HepG2 (cell line): ENCODE measurements around the gene ARMC5. TPM values are rescaled to one million over a fixed set of nuclear protein-coding genes. Genes with fewer than 3 reads are reported as not detected.

Experiments
- ADNP ChIP-seq: sonication (generic); formaldehyde crosslinking; IDR thresholded peaks from 2 replicates; pipeline ENCODE4 v1.4.0; 2020; ENCODE audit warnings: missing genetic modification reagents
- ATF6 ChIP-seq: sonication (generic); formaldehyde crosslinking; conservative IDR thresholded peaks from 2 replicates; pipeline ENCODE4 v1.4.0; 2020; ENCODE audit warnings: missing genetic modification reagents
- DR1 ChIP-seq: sonication (generic); formaldehyde crosslinking; IDR thresholded peaks from 2 replicates; pipeline ENCODE4 v1.8.0; 2021; ENCODE audit warnings: mild to moderate bottlenecking, missing genetic modification reagents, inconsistent platforms
- HCFC1 ChIP-seq: fragments of 150-350 bp; IDR thresholded peaks from 2 replicates; pipeline ENCODE4 v1.6.1; 2014; ENCODE audit warnings: low read depth, low read length
- KLF15 ChIP-seq: sonication (generic); formaldehyde crosslinking; IDR thresholded peaks from 2 replicates; pipeline ENCODE4 v1.8.1; 2023; ENCODE audit warnings: borderline replicate concordance, mild to moderate bottlenecking, inconsistent platforms, missing genetic modification reagents, mixed read lengths
- NFYC ChIP-seq: IDR thresholded peaks from 2 replicates; pipeline ENCODE4 v1.6.1; 2016; ENCODE audit warnings: missing genetic modification reagents, missing compliant biosample characterization
- PAXIP1 ChIP-seq: sonication (generic); formaldehyde crosslinking; conservative IDR thresholded peaks from 2 replicates; pipeline ENCODE4 v1.4.0; 2020; ENCODE audit warnings: mild to moderate bottlenecking, missing genetic modification reagents, moderate library complexity
- POLR2AphosphoS5 ChIP-seq: IDR thresholded peaks from 2 replicates; pipeline ENCODE4 v1.6.1; 2012; ENCODE audit warnings: low read depth, low read length
- REPIN1 ChIP-seq: sonication (generic); formaldehyde crosslinking; IDR thresholded peaks from 2 replicates; pipeline ENCODE4 v1.8.0; 2022; ENCODE audit warnings: missing genetic modification reagents, low read depth, mild to moderate bottlenecking, borderline replicate concordance
- SIN3A ChIP-seq: IDR thresholded peaks from 2 replicates; pipeline ENCODE4 v1.6.1; 2011; ENCODE audit warnings: low read depth, mild to moderate bottlenecking, control low read depth, low read length, borderline replicate concordance
- SP2 ChIP-seq: sonication (generic); formaldehyde crosslinking; IDR thresholded peaks from 2 replicates; pipeline ENCODE4 v1.5.1; 2020; ENCODE audit warnings: mild to moderate bottlenecking, missing genetic modification reagents
- ZFP36L2 ChIP-seq: sonication (generic); formaldehyde crosslinking; IDR thresholded peaks from 2 replicates; pipeline ENCODE4 v1.4.0; 2020; ENCODE audit warnings: missing genetic modification reagents
- polyA plus RNA-seq, 8 experiments: library from polyadenylated mRNA; depleted of rRNA in 3 of 8; stranded (reverse) in 7 of 8; unstranded in 1 of 8; fragments of >200 nt; fragmentation: Illumina TruSeq in 4 of 8; extraction: Trizol in 4 of 8; gene quantifications; 2 replicates each; pipeline versions ENCODE4 v1.2.1 to v1.2.3, GENCODE V29; 2011 to 2016; ENCODE audit warnings: low read depth in 4 of 8, missing spikeins in 1 of 8, mixed read lengths in 1 of 8; ENCODE audit not compliant: insufficient read depth in 1 of 8
- total RNA-seq, 5 experiments: library from RNA; depleted of rRNA; stranded (reverse); fragments of >200 nt; fragmentation: Illumina TruSeq; extraction: Trizol; gene quantifications; 2 replicates each; pipeline ENCODE4 v1.2.3, GENCODE V29; 2016; ENCODE audit warnings: low read depth in 1 of 5
- TF ChIP-seq, protein P1 (sequence below): IDR thresholded peaks from 2 replicates; pipeline ENCODE4 v1.6.1; 2018; ENCODE audit warnings: missing genetic modification reagents
- TF ChIP-seq, protein P2 (sequence below): sonication (generic); formaldehyde crosslinking; IDR thresholded peaks from 2 replicates; pipeline ENCODE4 v1.4.0; 2020; ENCODE audit warnings: missing genetic modification reagents, borderline replicate concordance
- TF ChIP-seq, protein P3 (sequence below): sonication (generic); formaldehyde crosslinking; IDR thresholded peaks from 2 replicates; pipeline ENCODE4 v1.4.0; 2020; ENCODE audit warnings: mild to moderate bottlenecking, missing genetic modification reagents

The ARMC5 gene
- total and polyA plus RNA-seq, 2 of the 13 experiments (the other 11 are each of a cell fraction or from before 2014, with no cell fraction given) = 10.8 to 22.3 TPM

DNA sequence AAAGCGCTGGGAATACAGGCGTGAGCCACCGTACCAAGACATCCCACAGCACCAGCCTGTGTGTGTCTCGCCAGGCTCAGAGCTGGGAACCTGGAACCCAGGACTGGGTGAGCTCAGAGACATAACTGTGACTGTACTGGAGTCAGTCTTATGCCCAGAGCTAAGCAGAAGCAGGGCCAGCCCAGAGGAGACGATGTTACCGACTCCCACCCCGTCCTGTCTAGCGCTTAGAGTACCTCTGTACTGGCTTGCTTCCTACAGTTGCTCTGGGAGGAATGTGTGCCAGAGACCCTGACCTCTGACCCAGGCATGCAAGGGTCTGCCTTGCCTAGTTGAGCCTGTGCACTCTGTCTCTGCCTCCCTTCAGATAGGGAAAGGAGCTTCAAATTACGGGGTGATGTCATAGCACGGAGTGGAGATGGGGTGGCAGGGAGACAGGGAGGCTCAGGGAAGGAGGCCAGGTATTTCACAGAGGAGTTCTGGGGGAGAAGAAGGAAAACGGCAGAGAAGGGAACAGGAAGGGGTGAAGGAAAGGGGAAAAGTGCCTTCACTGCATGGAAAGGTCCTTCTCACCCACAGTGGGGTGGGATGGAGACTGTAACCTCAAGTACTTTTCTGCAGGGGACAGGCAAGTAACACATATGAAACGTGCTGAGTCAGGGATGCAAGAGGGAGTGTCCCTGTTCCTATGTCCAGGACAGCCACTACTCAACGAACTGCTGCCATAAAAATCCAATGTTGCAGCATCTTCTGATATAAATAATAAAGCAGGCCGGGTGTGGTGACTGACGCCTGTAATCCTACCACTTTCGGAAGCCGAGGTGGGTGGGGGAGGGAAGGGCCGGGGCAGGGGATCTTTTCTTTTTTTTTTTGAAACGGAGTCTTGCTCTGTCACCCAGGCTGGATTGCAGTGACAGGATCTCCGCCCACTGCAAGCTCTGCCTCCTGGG lies 5.8 kb upstream of the ARMC5 start (continued):
- TF ChIP-seq SIN3A = 0 out of 2 replicates have a peak, but pooled peaks have one; percentile 30
- TF ChIP-seq ADNP (CRISPR knock-in tag) = no peak
- no peak for TF ChIP-seq POLR2AphosphoS5
- TF ChIP-seq ATF6 (CRISPR knock-in tag) = no peak
- no peak for TF ChIP-seq HCFC1
- TF ChIP-seq ZFP36L2 (CRISPR knock-in tag) = no peak
- peak; percentile 66 for TF ChIP-seq PAXIP1 (CRISPR knock-in tag)
- TF ChIP-seq, protein P1, sequence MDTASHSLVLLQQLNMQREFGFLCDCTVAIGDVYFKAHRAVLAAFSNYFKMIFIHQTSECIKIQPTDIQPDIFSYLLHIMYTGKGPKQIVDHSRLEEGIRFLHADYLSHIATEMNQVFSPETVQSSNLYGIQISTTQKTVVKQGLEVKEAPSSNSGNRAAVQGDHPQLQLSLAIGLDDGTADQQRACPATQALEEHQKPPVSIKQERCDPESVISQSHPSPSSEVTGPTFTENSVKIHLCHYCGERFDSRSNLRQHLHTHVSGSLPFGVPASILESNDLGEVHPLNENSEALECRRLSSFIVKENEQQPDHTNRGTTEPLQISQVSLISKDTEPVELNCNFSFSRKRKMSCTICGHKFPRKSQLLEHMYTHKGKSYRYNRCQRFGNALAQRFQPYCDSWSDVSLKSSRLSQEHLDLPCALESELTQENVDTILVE (CRISPR knock-in tag) = no peak
- TF ChIP-seq, protein P2, sequence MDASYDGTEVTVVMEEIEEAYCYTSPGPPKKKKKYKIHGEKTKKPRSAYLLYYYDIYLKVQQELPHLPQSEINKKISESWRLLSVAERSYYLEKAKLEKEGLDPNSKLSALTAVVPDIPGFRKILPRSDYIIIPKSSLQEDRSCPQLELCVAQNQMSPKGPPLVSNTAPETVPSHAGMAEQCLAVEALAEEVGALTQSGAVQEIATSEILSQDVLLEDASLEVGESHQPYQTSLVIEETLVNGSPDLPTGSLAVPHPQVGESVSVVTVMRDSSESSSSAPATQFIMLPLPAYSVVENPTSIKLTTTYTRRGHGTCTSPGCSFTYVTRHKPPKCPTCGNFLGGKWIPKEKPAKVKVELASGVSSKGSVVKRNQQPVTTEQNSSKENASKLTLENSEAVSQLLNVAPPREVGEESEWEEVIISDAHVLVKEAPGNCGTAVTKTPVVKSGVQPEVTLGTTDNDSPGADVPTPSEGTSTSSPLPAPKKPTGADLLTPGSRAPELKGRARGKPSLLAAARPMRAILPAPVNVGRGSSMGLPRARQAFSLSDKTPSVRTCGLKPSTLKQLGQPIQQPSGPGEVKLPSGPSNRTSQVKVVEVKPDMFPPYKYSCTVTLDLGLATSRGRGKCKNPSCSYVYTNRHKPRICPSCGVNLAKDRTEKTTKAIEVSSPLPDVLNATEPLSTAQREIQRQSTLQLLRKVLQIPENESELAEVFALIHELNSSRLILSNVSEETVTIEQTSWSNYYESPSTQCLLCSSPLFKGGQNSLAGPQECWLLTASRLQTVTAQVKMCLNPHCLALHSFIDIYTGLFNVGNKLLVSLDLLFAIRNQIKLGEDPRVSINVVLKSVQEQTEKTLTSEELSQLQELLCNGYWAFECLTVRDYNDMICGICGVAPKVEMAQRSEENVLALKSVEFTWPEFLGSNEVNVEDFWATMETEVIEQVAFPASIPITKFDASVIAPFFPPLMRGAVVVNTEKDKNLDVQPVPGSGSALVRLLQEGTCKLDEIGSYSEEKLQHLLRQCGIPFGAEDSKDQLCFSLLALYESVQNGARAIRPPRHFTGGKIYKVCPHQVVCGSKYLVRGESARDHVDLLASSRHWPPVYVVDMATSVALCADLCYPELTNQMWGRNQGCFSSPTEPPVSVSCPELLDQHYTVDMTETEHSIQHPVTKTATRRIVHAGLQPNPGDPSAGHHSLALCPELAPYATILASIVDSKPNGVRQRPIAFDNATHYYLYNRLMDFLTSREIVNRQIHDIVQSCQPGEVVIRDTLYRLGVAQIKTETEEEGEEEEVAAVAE (CRISPR knock-in tag) = no peak
- TF ChIP-seq DR1 = no peak
- TF ChIP-seq KLF15 (CRISPR knock-in tag) = no peak
- TF ChIP-seq, protein P3, sequence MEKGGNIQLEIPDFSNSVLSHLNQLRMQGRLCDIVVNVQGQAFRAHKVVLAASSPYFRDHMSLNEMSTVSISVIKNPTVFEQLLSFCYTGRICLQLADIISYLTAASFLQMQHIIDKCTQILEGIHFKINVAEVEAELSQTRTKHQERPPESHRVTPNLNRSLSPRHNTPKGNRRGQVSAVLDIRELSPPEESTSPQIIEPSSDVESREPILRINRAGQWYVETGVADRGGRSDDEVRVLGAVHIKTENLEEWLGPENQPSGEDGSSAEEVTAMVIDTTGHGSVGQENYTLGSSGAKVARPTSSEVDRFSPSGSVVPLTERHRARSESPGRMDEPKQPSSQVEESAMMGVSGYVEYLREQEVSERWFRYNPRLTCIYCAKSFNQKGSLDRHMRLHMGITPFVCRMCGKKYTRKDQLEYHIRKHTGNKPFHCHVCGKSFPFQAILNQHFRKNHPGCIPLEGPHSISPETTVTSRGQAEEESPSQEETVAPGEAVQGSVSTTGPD (CRISPR knock-in tag) = no peak
- TF ChIP-seq REPIN1 (CRISPR knock-in tag) = 0 out of 2 replicates have a peak, but pooled peaks have one; percentile 56
- TF ChIP-seq NFYC (CRISPR knock-in tag) = no peak
- 0 out of 2 replicates have a peak, but pooled peaks have one; percentile 20 for TF ChIP-seq SP2
